Inflammatory macrophage (primary cell): ENCODE data around the gene ROBO2.

Experiments used
- DNase-seq, 2 donors: peaks; one replicate each; pipeline ENCODE4 v3.0.0-alpha.2; 2020 to 2022

The ROBO2 gene

GRCh38 chr3:77267589-77267988 lies 227.7 kb downstream of the ROBO2 start:
- no peak for DNase-seq

- DNase-seq: no peak
Observed at GRCh38 chr3:77271306-77271705, 231.4 kb downstream of the ROBO2 start.

- DNase-seq: no peak
Observed at GRCh38 chr3:77271711-77272110, 231.8 kb downstream of the ROBO2 start.

- DNase-seq: no peak
Observed at GRCh38 chr3:77279276-77279675, 239.4 kb downstream of the ROBO2 start.

GRCh38 chr3:77281721-77282120 lies 241.8 kb downstream of the ROBO2 start:
- no peak for DNase-seq

- no peak for DNase-seq
Observed at GRCh38 chr3:77283108-77283507, 243.2 kb downstream of the ROBO2 start.

GRCh38 chr3:77288348-77288747 lies 248.4 kb downstream of the ROBO2 start:
- DNase-seq: no peak

- no peak for DNase-seq
Observed at GRCh38 chr3:77296527-77296926, 256.6 kb downstream of the ROBO2 start.

- no peak for DNase-seq
Observed at GRCh38 chr3:77298417-77298816, 258.5 kb downstream of the ROBO2 start.

GRCh38 chr3:77303955-77304699 lies 264.2 kb downstream of the ROBO2 start:
- DNase-seq: no peak

GRCh38 chr3:77304700-77305021 lies 264.8 kb downstream of the ROBO2 start:
- DNase-seq: no peak

- DNase-seq: no peak
Observed at GRCh38 chr3:77309460-77309859, 269.6 kb downstream of the ROBO2 start.

GRCh38 chr3:77313843-77314242 lies 273.9 kb downstream of the ROBO2 start:
- no peak for DNase-seq

GRCh38 chr3:77319711-77320110 lies 279.8 kb downstream of the ROBO2 start:
- DNase-seq: no peak

GRCh38 chr3:77320514-77320913 lies 280.6 kb downstream of the ROBO2 start:
- DNase-seq: peak; percentile 19 to 44

GRCh38 chr3:77321646-77322045 lies 281.7 kb downstream of the ROBO2 start:
- DNase-seq: no peak

- no peak for DNase-seq
Observed at GRCh38 chr3:77323626-77324025, 283.7 kb downstream of the ROBO2 start.

GRCh38 chr3:77324105-77324504 lies 284.2 kb downstream of the ROBO2 start:
- DNase-seq: no peak

GRCh38 chr3:77325280-77325679 lies 285.4 kb downstream of the ROBO2 start:
- no peak for DNase-seq

GRCh38 chr3:77325702-77326101 lies 285.8 kb downstream of the ROBO2 start:
- no peak for DNase-seq

GRCh38 chr3:77326586-77326985 lies 286.7 kb downstream of the ROBO2 start:
- no peak for DNase-seq

- DNase-seq: peak in 1 of 2 donors; percentile 9
Observed at GRCh38 chr3:77328690-77329089, 288.8 kb downstream of the ROBO2 start.

GRCh38 chr3:77329116-77329515 lies 289.2 kb downstream of the ROBO2 start:
- DNase-seq: peak in 1 of 2 donors; percentile 30

GRCh38 chr3:77338195-77338594 lies 298.3 kb downstream of the ROBO2 start:
- DNase-seq: no peak

GRCh38 chr3:77342027-77342426 lies 302.1 kb downstream of the ROBO2 start:
- no peak for DNase-seq
